Measurements from ENCODE around the gene ASPG.

- TF ChIP-seq POLR2AphosphoS5 (IDR thresholded peaks at IDR 0.05; ENCODE audit: low read depth, low read length) (no peak), TCF7L2 (IDR thresholded peaks at IDR 0.05; ENCODE audit: low read depth, low read length) (no peak)
- TF ChIP-seq, protein P1, sequence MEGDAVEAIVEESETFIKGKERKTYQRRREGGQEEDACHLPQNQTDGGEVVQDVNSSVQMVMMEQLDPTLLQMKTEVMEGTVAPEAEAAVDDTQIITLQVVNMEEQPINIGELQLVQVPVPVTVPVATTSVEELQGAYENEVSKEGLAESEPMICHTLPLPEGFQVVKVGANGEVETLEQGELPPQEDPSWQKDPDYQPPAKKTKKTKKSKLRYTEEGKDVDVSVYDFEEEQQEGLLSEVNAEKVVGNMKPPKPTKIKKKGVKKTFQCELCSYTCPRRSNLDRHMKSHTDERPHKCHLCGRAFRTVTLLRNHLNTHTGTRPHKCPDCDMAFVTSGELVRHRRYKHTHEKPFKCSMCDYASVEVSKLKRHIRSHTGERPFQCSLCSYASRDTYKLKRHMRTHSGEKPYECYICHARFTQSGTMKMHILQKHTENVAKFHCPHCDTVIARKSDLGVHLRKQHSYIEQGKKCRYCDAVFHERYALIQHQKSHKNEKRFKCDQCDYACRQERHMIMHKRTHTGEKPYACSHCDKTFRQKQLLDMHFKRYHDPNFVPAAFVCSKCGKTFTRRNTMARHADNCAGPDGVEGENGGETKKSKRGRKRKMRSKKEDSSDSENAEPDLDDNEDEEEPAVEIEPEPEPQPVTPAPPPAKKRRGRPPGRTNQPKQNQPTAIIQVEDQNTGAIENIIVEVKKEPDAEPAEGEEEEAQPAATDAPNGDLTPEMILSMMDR (IDR thresholded peaks at IDR 0.05), result no peak
- TF ChIP-seq, protein P2, sequence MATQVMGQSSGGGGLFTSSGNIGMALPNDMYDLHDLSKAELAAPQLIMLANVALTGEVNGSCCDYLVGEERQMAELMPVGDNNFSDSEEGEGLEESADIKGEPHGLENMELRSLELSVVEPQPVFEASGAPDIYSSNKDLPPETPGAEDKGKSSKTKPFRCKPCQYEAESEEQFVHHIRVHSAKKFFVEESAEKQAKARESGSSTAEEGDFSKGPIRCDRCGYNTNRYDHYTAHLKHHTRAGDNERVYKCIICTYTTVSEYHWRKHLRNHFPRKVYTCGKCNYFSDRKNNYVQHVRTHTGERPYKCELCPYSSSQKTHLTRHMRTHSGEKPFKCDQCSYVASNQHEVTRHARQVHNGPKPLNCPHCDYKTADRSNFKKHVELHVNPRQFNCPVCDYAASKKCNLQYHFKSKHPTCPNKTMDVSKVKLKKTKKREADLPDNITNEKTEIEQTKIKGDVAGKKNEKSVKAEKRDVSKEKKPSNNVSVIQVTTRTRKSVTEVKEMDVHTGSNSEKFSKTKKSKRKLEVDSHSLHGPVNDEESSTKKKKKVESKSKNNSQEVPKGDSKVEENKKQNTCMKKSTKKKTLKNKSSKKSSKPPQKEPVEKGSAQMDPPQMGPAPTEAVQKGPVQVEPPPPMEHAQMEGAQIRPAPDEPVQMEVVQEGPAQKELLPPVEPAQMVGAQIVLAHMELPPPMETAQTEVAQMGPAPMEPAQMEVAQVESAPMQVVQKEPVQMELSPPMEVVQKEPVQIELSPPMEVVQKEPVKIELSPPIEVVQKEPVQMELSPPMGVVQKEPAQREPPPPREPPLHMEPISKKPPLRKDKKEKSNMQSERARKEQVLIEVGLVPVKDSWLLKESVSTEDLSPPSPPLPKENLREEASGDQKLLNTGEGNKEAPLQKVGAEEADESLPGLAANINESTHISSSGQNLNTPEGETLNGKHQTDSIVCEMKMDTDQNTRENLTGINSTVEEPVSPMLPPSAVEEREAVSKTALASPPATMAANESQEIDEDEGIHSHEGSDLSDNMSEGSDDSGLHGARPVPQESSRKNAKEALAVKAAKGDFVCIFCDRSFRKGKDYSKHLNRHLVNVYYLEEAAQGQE (IDR thresholded peaks at IDR 0.05; ENCODE audit: insufficient read depth in 1 of 2, low read depth in 2 of 2, low read length in 1 of 2), result no peak
Observed at GRCh38 chr14:104069541-104069940, 16.0 kb upstream of the ASPG start.

Measured in Panc1 (cell line).